ENCODE measurements around the gene GJA8.
A peak's percentile ranks its signal among the peaks of the same experiment; 100 is the strongest.
"Not testable (repeated sequence)": the region's sequence is repeated elsewhere in the genome, so short reads cannot be mapped to it uniquely, and the experiment has no call there.

The GJA8 gene

DNA sequence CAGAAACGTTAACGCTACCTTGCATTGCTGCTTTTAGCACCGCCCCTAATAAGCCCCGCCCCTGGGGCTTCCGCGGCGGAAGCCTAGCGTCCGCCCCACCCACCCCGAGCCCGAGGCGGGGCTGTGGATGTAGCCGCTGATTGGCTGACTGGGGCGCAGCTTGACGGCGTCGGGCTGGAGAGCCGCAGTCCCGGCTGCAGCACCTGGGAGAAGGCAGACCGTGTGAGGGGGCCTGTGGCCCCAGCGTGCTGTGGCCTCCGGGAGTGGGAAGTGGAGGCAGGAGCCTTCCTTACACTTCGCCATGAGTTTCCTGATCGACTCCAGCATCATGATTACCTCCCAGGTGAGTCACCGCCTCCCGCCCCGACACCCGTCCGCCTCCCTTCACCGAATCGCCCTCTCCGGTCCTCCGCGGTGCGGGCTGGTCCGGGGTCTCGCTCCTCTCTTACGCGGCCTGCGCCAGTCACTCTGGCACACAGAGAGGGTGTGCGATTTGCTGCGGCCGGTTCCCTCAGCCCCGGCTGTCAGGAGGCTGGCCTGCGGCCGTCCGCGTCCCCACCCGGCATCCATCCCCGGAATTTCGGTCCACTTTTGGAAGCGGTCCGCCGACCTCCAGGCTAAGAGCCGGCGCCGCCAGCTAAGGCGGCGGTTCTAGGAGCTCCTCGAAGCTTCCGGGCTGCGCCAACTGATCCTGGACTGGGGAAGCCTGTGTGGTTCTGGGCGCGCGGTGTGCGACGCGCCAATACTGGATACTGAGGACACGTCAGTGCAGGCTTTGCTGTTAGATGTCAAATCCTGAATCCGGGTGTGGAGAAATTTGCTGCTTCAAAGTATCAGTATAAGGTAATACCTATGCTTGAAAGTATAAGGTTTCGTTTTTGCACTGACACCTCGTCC lies 25.9 kb downstream of the GJA8 start, which contains the start of gene GPR89B:
Gene GPR89B (plus strand): TSS at position 185 of the 897 bp plus-strand sequence. CDS start 117 bp downstream, at position 302.
- peak; percentile 85 for DNase-seq

- not testable (repeated sequence) for DNase-seq
These were observed 28.5 kb downstream of the GJA8 start for GRCh38 chr1:147931137-147931536.

DNA sequence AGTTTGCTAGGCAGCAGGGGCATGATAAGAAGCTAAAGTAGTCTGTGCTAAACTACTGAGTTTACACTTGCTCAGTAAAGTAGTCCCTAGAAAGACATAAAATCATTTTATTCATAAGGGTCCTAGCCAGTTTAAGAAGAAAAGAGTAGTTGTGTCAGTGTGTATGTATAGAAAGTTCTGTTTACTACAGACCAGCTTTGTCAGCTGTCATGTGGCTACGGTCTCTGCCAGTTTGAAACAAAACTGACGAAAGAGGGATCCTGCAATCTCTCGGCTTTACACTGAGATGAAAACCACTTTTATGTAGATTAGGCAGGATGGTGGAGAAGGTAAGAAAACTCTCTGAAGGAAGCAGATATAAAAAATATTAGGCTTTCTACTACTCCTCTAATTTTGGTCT lies 32.7 kb downstream of the GJA8 start:
- DNase-seq = not testable (repeated sequence)

- DNase-seq = not testable (repeated sequence)
These were observed 37.9 kb downstream of the GJA8 start for GRCh38 chr1:147940456-147940855.

DNA sequence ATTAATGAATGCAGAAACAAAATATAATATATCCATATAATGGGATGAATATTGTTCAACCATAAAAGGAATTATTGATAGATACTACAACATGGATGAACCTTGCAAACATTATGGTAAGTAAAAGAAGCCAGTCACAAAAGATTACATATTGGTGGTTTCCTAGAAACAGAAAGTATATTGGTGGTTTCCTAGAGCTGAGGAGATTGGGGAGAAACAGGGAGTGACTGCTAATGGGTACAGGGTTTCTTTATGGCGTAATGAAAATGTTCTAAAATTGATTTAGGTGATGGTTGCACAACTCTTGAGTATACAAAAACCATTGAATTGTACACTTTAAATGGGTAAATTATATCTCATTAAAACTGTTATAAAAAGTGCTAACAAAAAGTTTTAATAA lies 40.0 kb downstream of the GJA8 start:
- not testable (repeated sequence) for DNase-seq

- not testable (repeated sequence) for DNase-seq
These were observed 46.9 kb downstream of the GJA8 start for GRCh38 chr1:147949517-147949916.
